Measurements from ENCODE around the gene CRTAP. TPM values are rescaled to one million over a fixed set of nuclear protein-coding genes. Genes with fewer than 3 reads are reported as not detected.
"Not testable (repeated sequence)": the region's sequence is repeated elsewhere in the genome, so short reads cannot be mapped to it uniquely, and the experiment has no call there.

CRTAP gene
- total and polyA plus RNA-seq, 9 donors, result 142 to 260 (median 185) TPM

- Histone ChIP-seq H3K9me3 (replicated peaks; ENCODE audit: control insufficient read depth, low read depth, low read length) (no peaks in the 10 kb centered on the region), H3K4me1 (ENCODE audit: control insufficient read depth, insufficient read depth, low read length) (no peaks in the 10 kb centered on the region), H3K4me3 (ENCODE audit: low read length) (no peak overlapping the region), H3K27me3 (ENCODE audit: control insufficient read depth, insufficient read depth, low read length) (no peaks in the 10 kb centered on the region), H3K27ac (ENCODE audit: low read length) (no peak overlapping the region), H3K36me3 (ENCODE audit: control insufficient read depth, insufficient read depth, low read length) (no peaks in the 10 kb centered on the region)
- 67% methylated on average over 1 of the region's 3 CpGs for WGBS (ENCODE audit: insufficient coverage)
- DNase-seq, result no peak
Observed at GRCh38 chr3:33167716-33168336, 54.0 kb downstream of the CRTAP start.

DNA sequence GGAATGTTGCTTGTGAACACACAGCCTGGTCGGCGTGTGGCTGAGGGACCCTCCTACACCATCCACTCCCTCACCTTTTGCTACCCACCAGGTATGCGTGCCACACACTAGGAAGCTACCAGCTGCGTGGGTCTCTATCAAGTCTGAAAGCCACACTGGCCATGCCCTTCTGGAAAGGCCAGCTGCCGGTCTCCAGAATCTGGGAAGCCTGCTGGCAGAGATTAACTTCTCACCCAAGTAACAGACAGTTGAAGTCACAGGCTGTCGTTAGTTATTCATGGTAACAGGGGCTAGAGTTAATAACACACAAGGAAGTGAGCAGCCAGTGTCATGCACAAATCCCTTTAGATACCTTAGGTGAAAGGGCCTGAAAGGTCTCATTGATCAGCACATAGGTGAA lies 56.7 kb downstream of the CRTAP start:
- Histone ChIP-seq H3K27ac (ENCODE audit: low read length) (no peak overlapping the region), H3K36me3 (ENCODE audit: control insufficient read depth, insufficient read depth, low read length) (no peaks in the 10 kb centered on the region), H3K4me3 (ENCODE audit: low read length) (no peak overlapping the region), H3K27me3 (ENCODE audit: control insufficient read depth, insufficient read depth, low read length) (no peaks in the 10 kb centered on the region), H3K9me3 (replicated peaks; ENCODE audit: control insufficient read depth, low read depth, low read length) (no peaks in the 10 kb centered on the region), H3K4me1 (ENCODE audit: control insufficient read depth, insufficient read depth, low read length) (no peaks in the 10 kb centered on the region)
- WGBS (ENCODE audit: insufficient coverage), result 87% methylated on average over 4 of the region's 6 CpGs
- DNase-seq, result peak; percentile 19

GRCh38 chr3:33171580-33171979 lies 57.8 kb downstream of the CRTAP start:
- 60% methylated on average over 3 of the region's 4 CpGs for WGBS (ENCODE audit: insufficient coverage)
- Histone ChIP-seq H3K9me3 (replicated peaks; ENCODE audit: control insufficient read depth, low read depth, low read length) (no peaks in the 10 kb centered on the region), H3K27ac (ENCODE audit: low read length) (no peak overlapping the region), H3K4me1 (ENCODE audit: control insufficient read depth, insufficient read depth, low read length) (no peaks in the 10 kb centered on the region), H3K27me3 (ENCODE audit: control insufficient read depth, insufficient read depth, low read length) (no peaks in the 10 kb centered on the region), H3K4me3 (ENCODE audit: low read length) (no peak overlapping the region), H3K36me3 (ENCODE audit: control insufficient read depth, insufficient read depth, low read length) (no peaks in the 10 kb centered on the region)
- DNase-seq, result no peak

DNA sequence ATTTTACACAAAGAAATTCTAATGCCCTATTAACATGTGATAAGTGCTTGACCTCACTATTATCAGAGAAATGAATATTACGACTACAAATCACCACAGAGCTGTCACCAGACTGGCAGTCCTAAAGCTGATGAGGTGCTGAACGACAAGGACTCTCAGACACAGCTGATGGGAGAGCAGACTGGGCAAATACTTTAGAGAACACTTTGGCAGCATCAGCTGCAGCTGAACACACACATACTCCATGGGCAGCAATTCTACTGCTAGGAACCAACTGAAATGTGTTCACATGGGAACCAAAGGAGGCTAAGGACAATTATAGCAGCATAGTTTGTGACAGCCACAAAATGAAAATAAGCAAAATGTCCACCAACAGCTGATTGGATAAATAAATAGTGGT lies 59.3 kb downstream of the CRTAP start:
- Histone ChIP-seq H3K27ac (ENCODE audit: low read length) (no peak overlapping the region), H3K4me3 (ENCODE audit: low read length) (no peak overlapping the region), H3K27me3 (ENCODE audit: control insufficient read depth, insufficient read depth, low read length) (no peaks in the 10 kb centered on the region), H3K36me3 (ENCODE audit: control insufficient read depth, insufficient read depth, low read length) (no peaks in the 10 kb centered on the region), H3K9me3 (replicated peaks; ENCODE audit: control insufficient read depth, low read depth, low read length) (no peaks in the 10 kb centered on the region), H3K4me1 (ENCODE audit: control insufficient read depth, insufficient read depth, low read length) (no peaks in the 10 kb centered on the region)
- WGBS (ENCODE audit: insufficient coverage), result 33% methylated on average over 1 of the region's 2 CpGs
- no peak for DNase-seq

DNA sequence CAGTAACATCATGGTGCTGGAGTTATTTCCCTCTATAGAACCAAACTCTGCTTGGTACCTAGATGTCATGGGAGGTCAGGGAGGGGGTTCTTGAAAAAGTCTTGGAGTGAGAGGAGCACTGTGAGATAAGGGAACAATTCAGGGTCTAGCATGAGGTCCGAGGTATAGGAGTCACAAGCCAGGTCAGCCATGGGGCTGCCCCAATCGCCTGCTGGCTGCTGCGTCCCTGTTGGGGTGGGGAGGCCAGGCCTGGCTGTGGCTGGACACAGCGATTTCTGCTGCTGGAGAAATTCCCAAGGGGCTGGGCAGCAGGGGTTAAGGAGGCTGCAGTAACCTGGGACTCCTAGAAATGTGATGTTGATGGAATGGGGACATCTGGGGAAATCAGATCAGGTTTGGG lies 59.9 kb downstream of the CRTAP start:
- no peaks in the 10 kb centered on the region for H3K4me1 ChIP-seq (ENCODE audit: control insufficient read depth, insufficient read depth, low read length)
- no peaks in the 10 kb centered on the region for H3K27me3 ChIP-seq (ENCODE audit: control insufficient read depth, insufficient read depth, low read length)
- no peak for DNase-seq
- peaks cover 1% of the 10 kb centered on the region for H3K9me3 ChIP-seq (replicated peaks; ENCODE audit: control insufficient read depth, low read depth, low read length)
- no peak overlapping the region for H3K27ac ChIP-seq (ENCODE audit: low read length)
- H3K4me3 ChIP-seq (ENCODE audit: low read length), result no peak overlapping the region
- no peaks in the 10 kb centered on the region for H3K36me3 ChIP-seq (ENCODE audit: control insufficient read depth, insufficient read depth, low read length)
- 71% methylated on average over 4 of the region's 4 CpGs for WGBS (ENCODE audit: insufficient coverage)

GRCh38 chr3:33174095-33174494 lies 60.3 kb downstream of the CRTAP start:
- Histone ChIP-seq H3K4me1 (ENCODE audit: control insufficient read depth, insufficient read depth, low read length) (no peaks in the 10 kb centered on the region), H3K27me3 (ENCODE audit: control insufficient read depth, insufficient read depth, low read length) (no peaks in the 10 kb centered on the region), H3K36me3 (ENCODE audit: control insufficient read depth, insufficient read depth, low read length) (no peaks in the 10 kb centered on the region), H3K9me3 (replicated peaks; ENCODE audit: control insufficient read depth, low read depth, low read length) (peaks cover 3% of the 10 kb centered on the region), H3K4me3 (ENCODE audit: low read length) (no peak overlapping the region), H3K27ac (ENCODE audit: low read length) (no peak overlapping the region)
- WGBS (ENCODE audit: insufficient coverage), result no CpG with 5 or more reads among the region's 4 CpGs
- DNase-seq, result no peak

- no peak overlapping the region for H3K27ac ChIP-seq (ENCODE audit: low read length)
- no peaks in the 10 kb centered on the region for H3K27me3 ChIP-seq (ENCODE audit: control insufficient read depth, insufficient read depth, low read length)
- 92% methylated on average over 13 of the region's 19 CpGs for WGBS (ENCODE audit: insufficient coverage)
- no peaks in the 10 kb centered on the region for H3K4me1 ChIP-seq (ENCODE audit: control insufficient read depth, insufficient read depth, low read length)
- H3K9me3 ChIP-seq (replicated peaks; ENCODE audit: control insufficient read depth, low read depth, low read length), result peaks cover 3% of the 10 kb centered on the region
- no peak for DNase-seq
- H3K36me3 ChIP-seq (ENCODE audit: control insufficient read depth, insufficient read depth, low read length), result no peaks in the 10 kb centered on the region
- no peak overlapping the region for H3K4me3 ChIP-seq (ENCODE audit: low read length)
Observed at GRCh38 chr3:33174711-33175414, 61.0 kb downstream of the CRTAP start.

GRCh38 chr3:33179132-33179531 lies 65.3 kb downstream of the CRTAP start:
- H3K4me1 ChIP-seq (ENCODE audit: control insufficient read depth, insufficient read depth, low read length), result no peaks in the 10 kb centered on the region
- WGBS (ENCODE audit: insufficient coverage), result 67% methylated on average over 1 of the region's 1 CpG
- H3K9me3 ChIP-seq (replicated peaks; ENCODE audit: control insufficient read depth, low read depth, low read length), result peaks cover 3% of the 10 kb centered on the region
- H3K4me3 ChIP-seq (ENCODE audit: low read length), result no peak overlapping the region
- no peaks in the 10 kb centered on the region for H3K27me3 ChIP-seq (ENCODE audit: control insufficient read depth, insufficient read depth, low read length)
- H3K36me3 ChIP-seq (ENCODE audit: control insufficient read depth, insufficient read depth, low read length), result no peaks in the 10 kb centered on the region
- DNase-seq, result no peak
- H3K27ac ChIP-seq (ENCODE audit: low read length), result no peak overlapping the region

GRCh38 chr3:33181229-33181628 lies 67.4 kb downstream of the CRTAP start:
- DNase-seq, result no peak
- no peaks in the 10 kb centered on the region for H3K36me3 ChIP-seq (ENCODE audit: control insufficient read depth, insufficient read depth, low read length)
- H3K4me3 ChIP-seq (ENCODE audit: low read length), result no peak overlapping the region
- H3K4me1 ChIP-seq (ENCODE audit: control insufficient read depth, insufficient read depth, low read length), result no peaks in the 10 kb centered on the region
- peaks cover 3% of the 10 kb centered on the region for H3K9me3 ChIP-seq (replicated peaks; ENCODE audit: control insufficient read depth, low read depth, low read length)
- no peak overlapping the region for H3K27ac ChIP-seq (ENCODE audit: low read length)
- H3K27me3 ChIP-seq (ENCODE audit: control insufficient read depth, insufficient read depth, low read length), result no peaks in the 10 kb centered on the region
- WGBS (ENCODE audit: insufficient coverage), result no CpG with 5 or more reads among the region's 5 CpGs

DNA sequence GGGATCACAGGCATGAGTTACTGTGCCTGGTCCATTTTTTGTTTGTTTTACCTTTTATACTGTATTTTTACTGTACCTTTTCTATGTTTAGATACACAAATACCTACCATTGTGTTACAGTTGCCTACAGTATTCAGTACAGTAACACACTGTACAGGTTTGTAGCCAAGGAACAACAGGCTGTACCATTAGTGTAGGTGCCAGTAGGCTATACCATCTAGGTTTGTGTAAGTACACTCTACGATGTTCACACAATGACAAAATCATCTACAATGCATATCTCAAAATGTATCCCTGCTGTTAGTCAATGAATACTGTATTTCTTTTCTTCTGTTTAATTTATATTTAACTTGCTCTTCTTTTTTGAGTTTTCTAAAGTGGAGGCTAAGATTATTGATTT lies 67.8 kb downstream of the CRTAP start:
- H3K27me3 ChIP-seq (ENCODE audit: control insufficient read depth, insufficient read depth, low read length); H3K9me3 ChIP-seq (replicated peaks; ENCODE audit: control insufficient read depth, low read depth, low read length); H3K36me3 ChIP-seq (ENCODE audit: control insufficient read depth, insufficient read depth, low read length); H3K4me3 ChIP-seq (ENCODE audit: low read length); DNase-seq; H3K27ac ChIP-seq (ENCODE audit: low read length); H3K4me1 ChIP-seq (ENCODE audit: control insufficient read depth, insufficient read depth, low read length): not testable (repeated sequence)
- no CpG with 5 or more reads among the region's 1 CpG for WGBS (ENCODE audit: insufficient coverage)

Measured in muscle of leg (tissue), 11 donors.